Adrenal gland (tissue), 12 donors: ENCODE data around the gene FAM174C. TPM values are rescaled to one million over a fixed set of nuclear protein-coding genes. Genes with fewer than 3 reads are reported as not detected.

Experiments
- DNase-seq, 7 donors: peaks; one replicate each; pipeline ENCODE4 v3.0.0-alpha.2; 2019 to 2020
- H3K27ac ChIP-seq, 5 donors: fragments of 200-600 bp; sonication (generic) in 4 of 5; 1 replicate in 3 of 5; 2 replicates in 2 of 5; pipeline versions ENCODE4 v1.5.1 to v1.8.0; 2016 to 2020; ENCODE audit warnings: mild to moderate bottlenecking in 1 of 5
- H3K27me3 ChIP-seq: fragments of 200-600 bp; 2 replicates; pipeline ENCODE4 v1.8.0; 2021
- H3K36me3 ChIP-seq, 2 donors: fragments of 200-600 bp; replicated peaks in 1 of 2; 1 replicate in 1 of 2; 2 replicates in 1 of 2; pipeline versions ENCODE4 v1.5.1 to v1.8.0; 2018 to 2022
- H3K4me1 ChIP-seq, 2 donors: fragments of 200-600 bp; replicated peaks in 1 of 2; 1 replicate in 1 of 2; 2 replicates in 1 of 2; pipeline versions ENCODE4 v1.5.1 to v1.8.0; 2018 to 2021
- H3K4me3 ChIP-seq, 4 donors: fragments of 200-600 bp; sonication (generic) in 3 of 4; one replicate each; pipeline ENCODE4 v1.5.1; 2016 to 2018
- H3K9me3 ChIP-seq, 3 donors: fragments of 200-600 bp; sonication (generic) in 1 of 3; replicated peaks in 1 of 3; 1 replicate in 2 of 3; 2 replicates in 1 of 3; pipeline versions ENCODE4 v1.5.1 to v1.8.0; 2016 to 2021
- CTCF ChIP-seq, 6 experiments: fragments of 450-650 bp in 4 of 6; fragments of 200-600 bp in 2 of 6; sonication (generic) in 1 of 6; IDR thresholded peaks; 1 replicate in 5 of 6; 2 replicates in 1 of 6; pipeline versions ENCODE4 v1.5.1 to v1.8.0; 2016 to 2021; ENCODE audit warnings: antibody characterized with exemption in 6 of 6, mild to moderate bottlenecking in 2 of 6, moderate library complexity in 1 of 6
- POLR2A ChIP-seq, 2 donors: fragments of 450-650 bp; IDR thresholded peaks; one replicate each; pipeline ENCODE4 v1.6.1; 2017; ENCODE audit warnings: antibody characterized with exemption in 2 of 2, mild to moderate bottlenecking in 2 of 2, moderate library complexity in 1 of 2
- WGBS, 4 donors: extraction: QIAGEN DNeasy Blood & Tissue Kit in 2 of 4; methylation state at CpG; one replicate each; pipeline versions ENCODE4 v1.1.5 to v1.1.7; 2013 to 2017; 5-methylcytosine and 5-hydroxymethylcytosine counted together
- intact Hi-C, 2 donors: fragments of 100-400 bp; cut with DNase I; formaldehyde crosslinking; loops; one replicate each; pipeline versions ENCODE4 v1.14.1 to v1.15.0; 2022 to 2023
- polyA plus RNA-seq, 3 donors: library from polyadenylated mRNA; stranded (reverse); fragments of 200-250 nt in 2 of 3; fragments of 350-450 nt in 1 of 3; fragmentation: Illumina TruSeq in 1 of 3; extraction: RNeasy Lipid Tissue Mini Kit (QIAGEN cat#74804) in 1 of 3; gene quantifications; one replicate each; pipeline ENCODE4 v1.2.3, GENCODE V29; 2013 to 2014
- total RNA-seq, 9 donors: library from RNA; depleted of rRNA in 4 of 9; stranded (reverse); fragments of >200 nt in 4 of 9; fragments of 120-200 nt in 1 of 9; fragmentation: NEBNext Ultra II Directional in 1 of 9; extraction: Animal tissue kit (Norgen Biotek cat#: 25700) in 1 of 9; gene quantifications; one replicate each; pipeline versions ENCODE4 v1.1.0 to v1.2.4, GENCODE V29; 2013 to 2023
- donor health status: healthy with polysubstance abuse.
- donor health status: Bipolar disorder and iron deficiency.
- donor health status: DM: yes; HTN: yes; CAD: no.
- donor health status: DM: no; HTN: no; CAD: no.
- donor health status: DM: no; HTN: no; CAD: no.
- donor health status: DM: yes; HTN: yes; CAD: no.

FAM174C gene
- total and polyA plus RNA-seq, 12 donors: 3.8 to 279 (median 86.5) TPM

- H3K4me3 ChIP-seq: no peak overlapping the region
- 91 to 94% (median 92%) methylated on average over 19 to 20 of the region's 20 CpGs for WGBS, 4 donors
- no peaks in the 10 kb centered on the region for H3K4me1 ChIP-seq
- intact Hi-C loops: no loop called here
- no peaks in the 10 kb centered on the region for H3K36me3 ChIP-seq
- DNase-seq: no peak
- H3K9me3 ChIP-seq: no peaks in the 10 kb centered on the region
- no peak overlapping the region for H3K27ac ChIP-seq
- peaks cover 11% of the 10 kb centered on the region for H3K27me3 ChIP-seq
- TF ChIP-seq CTCF (IDR thresholded peaks at IDR 0.05) (no peak), POLR2A (IDR thresholded peaks at IDR 0.05) (no peak)
Measured at GRCh38 chr19:1307755-1308303, 32.5 kb downstream of the FAM174C start.

GRCh38 chr19:1308718-1309117 lies 33.4 kb downstream of the FAM174C start:
- Histone ChIP-seq H3K9me3 (no peaks in the 10 kb centered on the region), H3K4me3 (no peak overlapping the region), H3K27me3 (peaks cover 15% of the 10 kb centered on the region), H3K4me1 (no peaks in the 10 kb centered on the region), H3K27ac (no peak overlapping the region), H3K36me3 (no peaks in the 10 kb centered on the region)
- 59 to 69% (median 66%) methylated on average over 11 of the region's 11 CpGs for WGBS, 4 donors
- no peak for DNase-seq
- TF ChIP-seq POLR2A (IDR thresholded peaks at IDR 0.05) (no peak), CTCF (IDR thresholded peaks at IDR 0.05) (no peak)
- intact Hi-C loops: no loop called here

GRCh38 chr19:1309977-1310852 lies 34.9 kb downstream of the FAM174C start:
- TF ChIP-seq CTCF (IDR thresholded peaks at IDR 0.05) (no peak), POLR2A (IDR thresholded peaks at IDR 0.05) (no peak)
- Histone ChIP-seq H3K9me3 (no peaks in the 10 kb centered on the region), H3K36me3 (no peaks in the 10 kb centered on the region), H3K27ac (no peak overlapping the region), H3K27me3 (peaks cover 17% of the 10 kb centered on the region), H3K4me3 (no peak overlapping the region), H3K4me1 (no peaks in the 10 kb centered on the region)
- WGBS, 4 donors: 43 to 65% (median 57%) methylated on average over 9 to 28 of the region's 28 CpGs
- DNase-seq: no peak
- intact Hi-C loops: loop anchor here in 1 of 2 donors (10.0 kb wide), 1 partner anchor 135 kb away; no protein-coding TSS in a partner anchor

- no peak overlapping the region for H3K27ac ChIP-seq
- no peak overlapping the region for H3K4me3 ChIP-seq
- peaks cover 3 to 4% of the 10 kb centered on the region in 2 donors for H3K4me1 ChIP-seq
- no peaks in the 10 kb centered on the region for H3K36me3 ChIP-seq
- 64 to 76% (median 68%) methylated on average over 13 to 18 of the region's 18 CpGs for WGBS, 4 donors
- intact Hi-C loops: loop anchor here in 1 of 2 donors (10.0 kb wide), 1 partner anchor 134 kb away; no protein-coding TSS in a partner anchor
- no peaks in the 10 kb centered on the region for H3K9me3 ChIP-seq
- no peak for DNase-seq
- TF ChIP-seq CTCF (IDR thresholded peaks at IDR 0.05) (no peak), POLR2A (IDR thresholded peaks at IDR 0.05) (no peak)
- peaks cover 23% of the 10 kb centered on the region for H3K27me3 ChIP-seq
Measured at GRCh38 chr19:1310853-1311180, 35.5 kb downstream of the FAM174C start.
